HEK293 (cell line): ENCODE results near the gene CREBRF.

Experiments used
- CTCF ChIA-PET: fragments of 350-600 bp; formaldehyde crosslinking; extraction: SDS; loops from one replicate; lab custom pipeline; 2021; ENCODE audit warnings: antibody characterized with exemption; lab: Yijun Ruan, JAX
- POLR2A ChIA-PET: fragments of 300-600 bp; formaldehyde crosslinking; extraction: SDS; loops from one replicate; lab custom pipeline; 2020; ENCODE audit warnings: antibody characterized with exemption, inconsistent platforms; lab: Yijun Ruan, JAX
- H3K27ac ChIP-seq: fragments of 200-500 bp; sonication (Bioruptor generic); 2 replicates; pipeline ENCODE4 v1.5.1; 2014; ENCODE audit warnings: low read depth, low read length, control low read depth, inconsistent platforms; ENCODE audit errors: extremely low read depth
- H3K36me3 ChIP-seq, 2 experiments: fragments of 200-500 bp in 1 of 2; sonication (Bioruptor generic) in 1 of 2; 1 replicate in 1 of 2; 2 replicates in 1 of 2; pipeline ENCODE4 v1.5.1; 2014 to 2017; ENCODE audit warnings: inconsistent platforms in 2 of 2, low read length in 2 of 2; ENCODE audit not compliant: control insufficient read depth in 2 of 2, insufficient read depth in 1 of 2
- H3K4me1 ChIP-seq: fragments of 200-500 bp; sonication (Bioruptor generic); 2 replicates; pipeline ENCODE4 v1.5.1; 2014; ENCODE audit warnings: mild to moderate bottlenecking, low read length, inconsistent platforms; ENCODE audit not compliant: control insufficient read depth, insufficient read depth
- H3K4me3 ChIP-seq: 2 replicates; pipeline ENCODE4 v1.5.1; 2011; ENCODE audit warnings: low read depth, mild to moderate bottlenecking, control low read depth, low read length, moderate library complexity
- H3K9me3 ChIP-seq: fragments of 200-500 bp; sonication (Bioruptor generic); 2 replicates; pipeline ENCODE4 v1.5.1; 2014; ENCODE audit warnings: low read depth, low read length, inconsistent platforms; ENCODE audit not compliant: control insufficient read depth, insufficient read depth
- BCL11A ChIP-seq: fragments of 450-650 bp; formaldehyde crosslinking; IDR thresholded peaks from 2 replicates; pipeline ENCODE4 v1.5.1; 2016; ENCODE audit warnings: low read depth, missing biosample characterization, missing genetic modification characterization
- EGR2 ChIP-seq: fragments of 450-650 bp; formaldehyde crosslinking; IDR thresholded peaks from 2 replicates; pipeline ENCODE4 v1.5.1; 2016; ENCODE audit warnings: low read depth, missing biosample characterization, missing genetic modification characterization
- FEZF1 ChIP-seq: fragments of 450-650 bp; formaldehyde crosslinking; IDR thresholded peaks from 2 replicates; pipeline ENCODE4 v1.5.1; 2016; ENCODE audit warnings: missing biosample characterization, missing genetic modification characterization
- KLF10 ChIP-seq: fragments of 450-650 bp; IDR thresholded peaks from 2 replicates; pipeline ENCODE4 v1.5.1; 2018; ENCODE audit warnings: missing biosample characterization, mild to moderate bottlenecking, missing genetic modification characterization
- KLF7 ChIP-seq: fragments of 450-650 bp; formaldehyde crosslinking; IDR thresholded peaks from 2 replicates; pipeline ENCODE4 v1.5.1; 2016; ENCODE audit warnings: missing biosample characterization, missing genetic modification characterization, borderline replicate concordance
- OVOL3 ChIP-seq: fragments of 450-650 bp; formaldehyde crosslinking; IDR thresholded peaks from 2 replicates; pipeline ENCODE4 v1.5.1; 2016; ENCODE audit warnings: missing biosample characterization, missing genetic modification characterization
- SP3 ChIP-seq: fragments of 450-650 bp; formaldehyde crosslinking; IDR thresholded peaks from 2 replicates; pipeline ENCODE4 v1.5.1; 2016; ENCODE audit warnings: missing biosample characterization, missing genetic modification characterization
- TRIM28 ChIP-seq: IDR thresholded peaks from 2 replicates; pipeline ENCODE4 v1.6.1; 2011; ENCODE audit warnings: low read length, control low read depth, borderline replicate concordance
- ZBTB1 ChIP-seq: fragments of 450-650 bp; formaldehyde crosslinking; IDR thresholded peaks from 2 replicates; pipeline ENCODE4 v1.5.1; 2016; ENCODE audit warnings: missing biosample characterization, missing genetic modification characterization
- ZFHX2 ChIP-seq: fragments of 450-650 bp; formaldehyde crosslinking; conservative IDR thresholded peaks from 2 replicates; pipeline ENCODE4 v1.5.1; 2016; ENCODE audit warnings: missing biosample characterization, missing genetic modification characterization
- ZNF138 ChIP-seq: fragments of 450-650 bp; formaldehyde crosslinking; IDR thresholded peaks from 2 replicates; pipeline ENCODE4 v1.5.1; 2016; ENCODE audit warnings: missing biosample characterization, missing genetic modification characterization, borderline replicate concordance
- ZNF155 ChIP-seq: fragments of 450-650 bp; formaldehyde crosslinking; IDR thresholded peaks from 2 replicates; pipeline ENCODE4 v1.5.1; 2016; ENCODE audit warnings: missing biosample characterization, missing genetic modification characterization
- ZNF175 ChIP-seq: fragments of 450-650 bp; formaldehyde crosslinking; IDR thresholded peaks from 2 replicates; pipeline ENCODE4 v1.5.1; 2016; ENCODE audit warnings: missing biosample characterization, missing genetic modification characterization
- ZNF19 ChIP-seq: fragments of 450-650 bp; formaldehyde crosslinking; IDR thresholded peaks from 2 replicates; pipeline ENCODE4; 2016; ENCODE audit warnings: missing biosample characterization, missing genetic modification characterization, low read depth
- ZNF23 ChIP-seq: fragments of 450-650 bp; formaldehyde crosslinking; IDR thresholded peaks from 2 replicates; pipeline ENCODE4 v1.5.1; 2016; ENCODE audit warnings: missing biosample characterization, missing genetic modification characterization, borderline replicate concordance
- ZNF571 ChIP-seq: fragments of 450-650 bp; formaldehyde crosslinking; IDR thresholded peaks from 2 replicates; pipeline ENCODE4 v1.5.0; 2017; ENCODE audit warnings: missing biosample characterization, missing genetic modification characterization
- ZNF624 ChIP-seq: fragments of 450-650 bp; formaldehyde crosslinking; IDR thresholded peaks from 2 replicates; pipeline ENCODE4 v1.5.1; 2017; ENCODE audit warnings: missing biosample characterization, missing genetic modification characterization
- ZNF664 ChIP-seq: fragments of 450-650 bp; formaldehyde crosslinking; IDR thresholded peaks from 2 replicates; pipeline ENCODE4 v1.5.1; 2016; ENCODE audit warnings: missing biosample characterization, missing genetic modification characterization
- ZNF677 ChIP-seq: fragments of 450-650 bp; IDR thresholded peaks from 2 replicates; pipeline ENCODE4 v1.5.0; 2018; ENCODE audit warnings: missing biosample characterization, mild to moderate bottlenecking, missing genetic modification characterization, moderate library complexity
- ZNF776 ChIP-seq: fragments of 450-650 bp; formaldehyde crosslinking; IDR thresholded peaks from 2 replicates; pipeline ENCODE4 v1.5.0; 2017; ENCODE audit warnings: missing biosample characterization, missing genetic modification characterization, borderline replicate concordance
- ZNF843 ChIP-seq: fragments of 450-650 bp; formaldehyde crosslinking; IDR thresholded peaks from 2 replicates; pipeline ENCODE4 v1.5.1; 2016; ENCODE audit warnings: missing biosample characterization, missing genetic modification characterization
- TF ChIP-seq, protein P1 (sequence below): fragments of 450-650 bp; formaldehyde crosslinking; IDR thresholded peaks from 2 replicates; pipeline ENCODE4 v1.5.1; 2016; ENCODE audit warnings: missing biosample characterization, missing genetic modification characterization
- TF ChIP-seq, protein P2 (sequence below): fragments of 450-650 bp; formaldehyde crosslinking; IDR thresholded peaks from 2 replicates; pipeline ENCODE4 v1.5.1; 2016; ENCODE audit warnings: missing biosample characterization, missing genetic modification characterization
- TF ChIP-seq, protein P3 (sequence below): sonication (generic); formaldehyde crosslinking; IDR thresholded peaks from 2 replicates; pipeline ENCODE4 v1.8.1; 2022; ENCODE audit warnings: mild to moderate bottlenecking, moderate library complexity, missing genetic modification reagents
- TF ChIP-seq, protein P4 (sequence below): fragments of 450-650 bp; formaldehyde crosslinking; IDR thresholded peaks from 2 replicates; pipeline ENCODE4 v1.5.1; 2016; ENCODE audit warnings: missing biosample characterization, missing genetic modification characterization

The CREBRF gene

DNA sequence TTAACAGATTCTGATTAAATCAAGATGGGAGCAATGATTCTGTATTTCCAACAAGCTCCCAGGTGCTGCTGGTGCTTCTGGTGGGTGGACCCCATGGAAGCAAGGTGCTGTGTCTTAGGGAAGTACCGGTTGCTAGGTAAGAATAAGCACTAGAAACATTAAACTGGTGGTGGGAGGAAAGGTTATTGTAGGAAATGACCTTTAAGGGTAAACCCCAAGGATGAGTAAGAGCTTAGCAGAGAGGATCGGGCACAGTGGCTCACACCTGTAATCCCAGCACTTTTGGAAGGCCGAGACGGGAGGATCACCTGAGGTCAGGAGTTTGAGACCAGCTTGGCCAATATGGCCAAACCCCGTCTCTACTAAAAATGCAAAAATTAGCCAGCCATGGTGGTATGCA is 16.2 kb upstream of the CREBRF start (continued):
- TF ChIP-seq, protein P1, sequence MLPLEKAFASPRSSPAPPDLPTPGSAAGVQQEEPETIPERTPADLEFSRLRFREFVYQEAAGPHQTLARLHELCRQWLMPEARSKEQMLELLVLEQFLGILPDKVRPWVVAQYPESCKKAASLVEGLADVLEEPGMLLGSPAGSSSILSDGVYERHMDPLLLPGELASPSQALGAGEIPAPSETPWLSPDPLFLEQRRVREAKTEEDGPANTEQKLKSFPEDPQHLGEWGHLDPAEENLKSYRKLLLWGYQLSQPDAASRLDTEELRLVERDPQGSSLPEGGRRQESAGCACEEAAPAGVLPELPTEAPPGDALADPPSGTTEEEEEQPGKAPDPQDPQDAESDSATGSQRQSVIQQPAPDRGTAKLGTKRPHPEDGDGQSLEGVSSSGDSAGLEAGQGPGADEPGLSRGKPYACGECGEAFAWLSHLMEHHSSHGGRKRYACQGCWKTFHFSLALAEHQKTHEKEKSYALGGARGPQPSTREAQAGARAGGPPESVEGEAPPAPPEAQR, result no peak
- TF ChIP-seq FEZF1 (no peak), SP3 (no peak), TRIM28 (no peak), ZNF776 (tag by site-specific recombination) (no peak), ZNF843 (tag by site-specific recombination) (no peak), ZNF19 (no peak), BCL11A (tag by site-specific recombination) (no peak), ZNF664 (tag by site-specific recombination) (no peak)

DNA sequence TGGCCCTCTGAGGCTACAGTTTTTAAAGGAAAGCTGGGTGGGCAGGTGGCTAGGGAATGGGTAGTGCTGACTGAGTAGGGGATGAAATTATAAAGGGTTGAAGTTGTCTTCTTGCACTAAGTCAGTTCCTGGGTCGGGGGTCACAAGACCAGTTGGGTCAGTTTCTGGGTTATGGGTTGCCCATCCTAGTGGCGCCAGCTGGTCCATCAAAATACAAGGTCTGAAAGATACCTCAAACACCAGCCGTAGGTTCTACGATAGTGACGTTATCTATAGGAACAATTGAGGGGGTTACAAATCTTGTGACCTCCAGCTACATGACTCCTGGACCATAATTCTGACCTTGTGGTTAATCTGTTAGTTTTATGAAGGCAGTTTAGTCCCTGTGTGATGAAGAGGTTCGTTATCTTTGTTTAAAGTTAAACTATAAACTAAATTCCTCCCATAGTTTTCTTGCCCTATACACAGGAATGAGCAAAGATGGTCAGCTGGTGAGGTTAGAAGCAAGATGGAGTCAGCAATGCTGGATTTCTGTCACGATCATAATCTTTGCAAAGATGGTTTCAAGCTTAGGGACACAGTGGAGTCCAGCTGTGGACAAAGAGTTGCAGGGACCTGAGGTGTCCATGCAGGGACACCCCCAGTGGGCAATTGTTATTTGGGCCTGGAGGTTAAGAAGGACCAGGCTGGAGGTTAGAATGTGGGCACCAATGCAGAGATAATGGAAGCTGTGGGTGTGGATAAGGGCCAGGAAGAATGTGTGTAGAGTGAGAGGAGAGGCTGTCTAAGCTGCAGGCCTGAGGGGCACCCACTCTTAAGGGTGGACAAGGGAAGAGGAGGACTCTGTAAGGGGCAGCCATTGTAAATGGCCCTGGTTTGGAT is 14.0 kb upstream of the CREBRF start:
- Histone ChIP-seq H3K9me3 (no peaks in the 10 kb centered on the region), H3K4me1 (no peaks in the 10 kb centered on the region), H3K27ac (no peak overlapping the region), H3K36me3 (no peaks in the 10 kb centered on the region), H3K4me3 (no peak overlapping the region)
- TF ChIP-seq KLF10 (tag by site-specific recombination), result no peak
- TF ChIP-seq, protein P2, sequence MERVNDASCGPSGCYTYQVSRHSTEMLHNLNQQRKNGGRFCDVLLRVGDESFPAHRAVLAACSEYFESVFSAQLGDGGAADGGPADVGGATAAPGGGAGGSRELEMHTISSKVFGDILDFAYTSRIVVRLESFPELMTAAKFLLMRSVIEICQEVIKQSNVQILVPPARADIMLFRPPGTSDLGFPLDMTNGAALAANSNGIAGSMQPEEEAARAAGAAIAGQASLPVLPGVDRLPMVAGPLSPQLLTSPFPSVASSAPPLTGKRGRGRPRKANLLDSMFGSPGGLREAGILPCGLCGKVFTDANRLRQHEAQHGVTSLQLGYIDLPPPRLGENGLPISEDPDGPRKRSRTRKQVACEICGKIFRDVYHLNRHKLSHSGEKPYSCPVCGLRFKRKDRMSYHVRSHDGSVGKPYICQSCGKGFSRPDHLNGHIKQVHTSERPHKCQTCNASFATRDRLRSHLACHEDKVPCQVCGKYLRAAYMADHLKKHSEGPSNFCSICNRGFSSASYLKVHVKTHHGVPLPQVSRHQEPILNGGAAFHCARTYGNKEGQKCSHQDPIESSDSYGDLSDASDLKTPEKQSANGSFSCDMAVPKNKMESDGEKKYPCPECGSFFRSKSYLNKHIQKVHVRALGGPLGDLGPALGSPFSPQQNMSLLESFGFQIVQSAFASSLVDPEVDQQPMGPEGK (tag by site-specific recombination), result no peak
- no peak for TF ChIP-seq KLF7 (tag by site-specific recombination)
- TF ChIP-seq ZNF571, result no peak
- peak; percentile 36 for TF ChIP-seq ZFHX2 (tag by site-specific recombination)
- TF ChIP-seq EGR2 (tag by site-specific recombination), result peak; percentile 48; the same call in 1 of the 2 replicates
- ChIA-PET POLR2A (interaction anchor here (0.7 to 1.5 kb wide), 3 partner anchors 8 to 88 kb away, joined by 3 to 4 read pairs (median 3); partner anchors contain the start of gene RPL26L1), CTCF (interaction anchor here (0.6 to 1.1 kb wide), 4 partner anchors 8 to 68 kb away, joined by 3 read pairs; no protein-coding TSS in a partner anchor)

DNA sequence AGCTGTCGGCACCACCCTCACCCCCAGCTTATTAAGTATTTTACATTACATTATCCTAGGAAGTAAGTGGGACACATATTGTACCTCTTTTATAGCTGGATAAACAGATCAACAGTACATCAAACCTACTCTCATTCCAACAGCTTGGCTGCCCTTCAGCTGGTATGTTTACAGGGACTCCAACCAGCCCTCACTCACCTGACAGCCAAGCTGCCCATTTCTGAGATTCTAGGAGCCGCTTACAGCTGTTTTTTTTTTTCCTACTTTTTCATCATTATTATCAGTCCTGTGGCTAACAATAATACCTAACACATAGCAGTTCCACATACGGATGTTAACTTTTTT is 13.4 kb upstream of the CREBRF start:
- POLR2A ChIA-PET, result interaction anchor here (0.7 to 1.5 kb wide), 3 partner anchors 9 to 87 kb away, joined by 3 to 4 read pairs (median 3); partner anchors contain the start of gene RPL26L1
- Histone ChIP-seq H3K4me3 (no peak overlapping the region), H3K36me3 (no peaks in the 10 kb centered on the region), H3K9me3 (no peaks in the 10 kb centered on the region), H3K27ac (no peak overlapping the region), H3K4me1 (no peaks in the 10 kb centered on the region)
- CTCF ChIA-PET, result interaction anchor here (0.8 to 1.1 kb wide), 3 partner anchors 9 to 22 kb away, joined by 3 read pairs; no protein-coding TSS in a partner anchor
- TF ChIP-seq ZNF23 (tag by site-specific recombination), result no peak
- no peak for TF ChIP-seq ZNF677 (tag by site-specific recombination)
- no peak for TF ChIP-seq ZNF138 (tag by site-specific recombination)
- TF ChIP-seq, protein P3, sequence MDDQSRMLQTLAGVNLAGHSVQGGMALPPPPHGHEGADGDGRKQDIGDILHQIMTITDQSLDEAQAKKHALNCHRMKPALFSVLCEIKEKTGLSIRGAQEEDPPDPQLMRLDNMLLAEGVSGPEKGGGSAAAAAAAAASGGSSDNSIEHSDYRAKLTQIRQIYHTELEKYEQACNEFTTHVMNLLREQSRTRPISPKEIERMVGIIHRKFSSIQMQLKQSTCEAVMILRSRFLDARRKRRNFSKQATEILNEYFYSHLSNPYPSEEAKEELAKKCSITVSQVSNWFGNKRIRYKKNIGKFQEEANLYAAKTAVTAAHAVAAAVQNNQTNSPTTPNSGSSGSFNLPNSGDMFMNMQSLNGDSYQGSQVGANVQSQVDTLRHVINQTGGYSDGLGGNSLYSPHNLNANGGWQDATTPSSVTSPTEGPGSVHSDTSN (CRISPR knock-in tag), result no peak
- TF ChIP-seq, protein P4, sequence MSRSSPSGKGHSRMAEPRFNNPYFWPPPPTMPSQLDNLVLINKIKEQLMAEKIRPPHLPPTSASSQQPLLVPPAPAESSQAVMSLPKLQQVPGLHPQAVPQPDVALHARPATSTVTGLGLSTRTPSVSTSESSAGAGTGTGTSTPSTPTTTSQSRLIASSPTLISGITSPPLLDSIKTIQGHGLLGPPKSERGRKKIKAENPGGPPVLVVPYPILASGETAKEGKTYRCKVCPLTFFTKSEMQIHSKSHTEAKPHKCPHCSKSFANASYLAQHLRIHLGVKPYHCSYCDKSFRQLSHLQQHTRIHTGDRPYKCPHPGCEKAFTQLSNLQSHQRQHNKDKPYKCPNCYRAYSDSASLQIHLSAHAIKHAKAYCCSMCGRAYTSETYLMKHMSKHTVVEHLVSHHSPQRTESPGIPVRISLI, result no peak
- no peak for TF ChIP-seq ZNF155
- no peak for TF ChIP-seq ZBTB1 (tag by site-specific recombination)
- TF ChIP-seq ZNF175, result no peak
- no peak for TF ChIP-seq ZNF624 (tag by site-specific recombination)
- TF ChIP-seq OVOL3 (tag by site-specific recombination), result no peak
- no peak for TF ChIP-seq ZNF664 (tag by site-specific recombination)
